T-cell (primary cell): ENCODE measurements around the gene SLC1A4. TPM values are rescaled to one million over a fixed set of nuclear protein-coding genes. Genes with fewer than 3 reads are reported as not detected.

Experiments
- ATAC-seq, 4 experiments: fragments of 200-7000 bp in 3 of 4; fragments of 150-1000 bp in 1 of 4; cut with Tn5 transposase; replicated peaks in 1 of 4; 1 replicate in 3 of 4; 2 replicates in 1 of 4; pipeline ENCODE4 v1.10.0; 2021; ENCODE audit warnings: moderate library complexity in 3 of 4, mild to moderate bottlenecking in 2 of 4, moderate number of reproducible peaks in 1 of 4
- CTCF ChIA-PET, 2 donors: fragments of 300-600 bp; sonication (Branson Sonifier 250); formaldehyde crosslinking; loops; one replicate each; lab custom pipeline; 2022; ENCODE audit warnings: antibody characterized with exemption in 2 of 2; lab: Charles Lee
- POLR2A ChIA-PET, 2 donors: fragments of 300-600 bp; sonication (Branson Sonifier 250); formaldehyde crosslinking; loops; one replicate each; lab custom pipeline; 2022; ENCODE audit warnings: antibody characterized with exemption in 2 of 2; lab: Charles Lee
- DNase-seq, 35 experiments: peaks; one replicate each; pipeline versions ENCODE4 v3.0.0 to v3.0.0-alpha.2; 2013 to 2023
- H3K27ac ChIP-seq: one replicate; pipeline ENCODE4 v1.5.1; 2013; ENCODE audit warnings: low read length
- H3K27me3 ChIP-seq, 2 experiments: replicated peaks in 1 of 2; 1 replicate in 1 of 2; 2 replicates in 1 of 2; pipeline versions ENCODE4 v1.6.1 to v1.7.0; 2013; ENCODE audit warnings: low read length in 1 of 2, mixed read lengths in 1 of 2; ENCODE audit not compliant: control insufficient read depth in 2 of 2, insufficient read depth in 2 of 2; ENCODE audit errors: extremely low read depth in 1 of 2
- H3K36me3 ChIP-seq, 2 donors: 1 replicate in 1 of 2; 2 replicates in 1 of 2; pipeline versions ENCODE4 v1.6.1 to v1.7.0; 2013; ENCODE audit warnings: low read length in 1 of 2; ENCODE audit not compliant: control insufficient read depth in 2 of 2, insufficient read depth in 1 of 2; ENCODE audit errors: extremely low read depth in 1 of 2
- H3K4me1 ChIP-seq, 2 experiments: 1 replicate in 1 of 2; 2 replicates in 1 of 2; pipeline versions ENCODE4 v1.6.1 to v1.7.0; 2013; ENCODE audit warnings: low read length in 2 of 2, mixed read lengths in 1 of 2; ENCODE audit not compliant: insufficient read depth in 2 of 2, control insufficient read depth in 1 of 2; ENCODE audit errors: extremely low read depth in 1 of 2
- H3K4me3 ChIP-seq, 2 donors: 1 replicate in 1 of 2; 2 replicates in 1 of 2; pipeline versions ENCODE4 v1.5.1 to v1.7.0; 2013; ENCODE audit warnings: mild to moderate bottlenecking in 2 of 2, low read length in 1 of 2, moderate library complexity in 1 of 2; ENCODE audit not compliant: control insufficient read depth in 1 of 2; ENCODE audit errors: extremely low read depth in 1 of 2
- H3K9me3 ChIP-seq: 2 replicates; pipeline ENCODE4 v1.7.0; 2013
- H3K27ac Mint-ChIP-seq, 2 donors: one replicate each; pipeline ENCODE4 v1.8.0; 2020 to 2021; ENCODE audit warnings: mild to moderate bottlenecking in 2 of 2, mixed read lengths in 2 of 2
- H3K27me3 Mint-ChIP-seq, 2 donors: one replicate each; pipeline ENCODE4 v1.8.0; 2021 to 2022; ENCODE audit warnings: mixed read lengths in 2 of 2
- H3K36me3 Mint-ChIP-seq: one replicate; pipeline ENCODE4 v1.8.0; 2021; ENCODE audit warnings: mixed read lengths
- H3K4me1 Mint-ChIP-seq, 3 donors: one replicate each; pipeline ENCODE4 v1.8.0; 2020 to 2022; ENCODE audit warnings: mixed read lengths in 3 of 3, mild to moderate bottlenecking in 1 of 3
- H3K4me3 Mint-ChIP-seq, 3 donors: one replicate each; pipeline ENCODE4 v1.8.0; 2020 to 2022; ENCODE audit warnings: mild to moderate bottlenecking in 3 of 3, mixed read lengths in 3 of 3, moderate library complexity in 3 of 3
- H3K9me3 Mint-ChIP-seq, 3 donors: one replicate each; pipeline ENCODE4 v1.8.0; 2020 to 2022; ENCODE audit warnings: mixed read lengths in 3 of 3
- WGBS: methylation state at CpG from one replicate; pipeline ENCODE4 v1.1.5; 2013; ENCODE audit warnings: missing lambda C conversion rate; ENCODE audit not compliant: insufficient coverage; 5-methylcytosine and 5-hydroxymethylcytosine counted together
- total RNA-seq, 35 experiments: library from RNA in 6 of 35; stranded (reverse) in 6 of 35; fragments of 120-200 nt in 1 of 35; gene quantifications; one replicate each; pipeline versions ENCODE4 v1.2.1 to v1.2.4 and lab custom pipeline; 2013 to 2026

SLC1A4 gene
- total RNA-seq, 5 donors from 2014 or later (not counting 1 experiment from before 2014, with no cell fraction given): 1.9 to 13.8 (median 9.8) TPM

GRCh38 chr2:65064728-65065552 is 75.7 kb downstream of the SLC1A4 start:
- POLR2A ChIA-PET: interaction anchor here (0.5 to 0.8 kb wide), 6 partner anchors 10 to 456 kb away, joined by 3 to 7 read pairs (median 3); no protein-coding TSS in a partner anchor
- 49% methylated on average over 5 of the region's 14 CpGs for WGBS
- Histone ChIP-seq H3K27ac (no peak overlapping the region), H3K4me3 (no peak overlapping the region), H3K36me3 (peaks cover 0 to 8% of the 10 kb centered on the region in 2 donors), H3K27me3 (no peaks in the 10 kb centered on the region), H3K4me1 (peaks cover 0 to 37% of the 10 kb centered on the region in 2 experiments), H3K9me3 (no peaks in the 10 kb centered on the region)
- Mint-ChIP-seq H3K4me3 (peak overlapping the region in 1 of 3 donors; percentile 49), H3K9me3 (no peaks in the 10 kb centered on the region), H3K27ac (peak overlapping the region in 1 of 2 donors; percentile 71), H3K4me1 (peaks cover 47 to 68% (median 67%) of the 10 kb centered on the region in 3 donors), H3K27me3 (no peaks in the 10 kb centered on the region), H3K36me3 (no peaks in the 10 kb centered on the region)
- DNase-seq: peak in 30 of 35 experiments; percentile 10 to 81 (median 34)
- CTCF ChIA-PET: interaction anchor here (0.5 to 3.0 kb wide), 36 partner anchors 9 to 489 kb away, joined by 3 to 27 read pairs (median 3); partner anchors contain the start of genes CEP68 (in 2 of the 2), RAB1A (in 2 of the 2) and ACTR2 (in 1 of the 2)
- ATAC-seq: peak; percentile 69 to 85 (median 72)

GRCh38 chr2:65067806-65068553 is 78.8 kb downstream of the SLC1A4 start:
- ChIA-PET CTCF (interaction anchor here (0.6 to 1.1 kb wide), 5 partner anchors 18 to 105 kb away, joined by 3 to 5 read pairs (median 3); no protein-coding TSS in a partner anchor), POLR2A (interaction anchor here in 1 of 2 donors (0.5 to 1.0 kb wide), 2 partner anchors 16 to 61 kb away, joined by 5 to 6 read pairs; no protein-coding TSS in a partner anchor)
- no peak overlapping the region for H3K4me3 ChIP-seq
- Mint-ChIP-seq H3K27ac (peak overlapping the region; percentile 82 to 85), H3K27me3 (no peaks in the 10 kb centered on the region), H3K36me3 (peaks cover 15% of the 10 kb centered on the region), H3K4me3 (peak overlapping the region in 1 of 3 donors; percentile 48), H3K4me1 (peaks cover 38 to 53% (median 51%) of the 10 kb centered on the region in 3 donors), H3K9me3 (no peaks in the 10 kb centered on the region)
- WGBS: 62% methylated on average over 13 of the region's 14 CpGs
- H3K27me3 ChIP-seq: no peaks in the 10 kb centered on the region
- peaks cover 0 to 32% of the 10 kb centered on the region in 2 experiments for H3K4me1 ChIP-seq
- DNase-seq: peak in 4 of 35 experiments; percentile 13 to 22 (median 19)
- H3K9me3 ChIP-seq: no peaks in the 10 kb centered on the region
- ATAC-seq: peak in 3 of 4 experiments; percentile 38 to 50 (median 44)
- peak overlapping the region; percentile 36 for H3K27ac ChIP-seq
- H3K36me3 ChIP-seq: peaks cover 0 to 37% of the 10 kb centered on the region in 2 donors

GRCh38 chr2:65069439-65069824 is 80.2 kb downstream of the SLC1A4 start:
- no peaks in the 10 kb centered on the region for H3K27me3 ChIP-seq
- Mint-ChIP-seq H3K27me3 (no peaks in the 10 kb centered on the region), H3K4me1 (peaks cover 29 to 41% (median 40%) of the 10 kb centered on the region in 3 donors), H3K27ac (peak overlapping the region; percentile 63 to 68), H3K4me3 (no peak overlapping the region), H3K9me3 (no peaks in the 10 kb centered on the region), H3K36me3 (peaks cover 20% of the 10 kb centered on the region)
- ATAC-seq (no peak), DNase-seq (no peak)
- no peak overlapping the region for H3K27ac ChIP-seq
- peaks cover 0 to 51% of the 10 kb centered on the region in 2 donors for H3K36me3 ChIP-seq
- peaks cover 0 to 29% of the 10 kb centered on the region in 2 experiments for H3K4me1 ChIP-seq
- CTCF ChIA-PET: no interaction called here
- POLR2A ChIA-PET: interaction anchor here in 1 of 2 donors (0.6 kb wide), 1 partner anchor 33 kb away, joined by 7 read pairs; no protein-coding TSS in a partner anchor
- H3K9me3 ChIP-seq: no peaks in the 10 kb centered on the region
- 96% methylated on average over 3 of the region's 6 CpGs for WGBS
- H3K4me3 ChIP-seq: no peak overlapping the region

- peak overlapping the region; percentile 79 to 80 for H3K27ac Mint-ChIP-seq
- no peaks in the 10 kb centered on the region for H3K27me3 Mint-ChIP-seq
- H3K36me3 ChIP-seq: peaks cover 0 to 59% of the 10 kb centered on the region in 2 donors
- 72% methylated on average over 5 of the region's 8 CpGs for WGBS
- H3K4me3 Mint-ChIP-seq: no peak overlapping the region
- no peak overlapping the region for H3K27ac ChIP-seq
- no peaks in the 10 kb centered on the region for H3K27me3 ChIP-seq
- ChIA-PET POLR2A (no interaction called here), CTCF (interaction anchor here (0.5 to 1.1 kb wide), 2 partner anchors 13 to 476 kb away, joined by 3 read pairs; no protein-coding TSS in a partner anchor)
- no peak for ATAC-seq
- no peaks in the 10 kb centered on the region for H3K9me3 ChIP-seq
- no peaks in the 10 kb centered on the region for H3K9me3 Mint-ChIP-seq
- H3K4me1 ChIP-seq: peaks cover 0 to 23% of the 10 kb centered on the region in 2 experiments
- no peak overlapping the region for H3K4me3 ChIP-seq
- H3K36me3 Mint-ChIP-seq: peaks cover 20% of the 10 kb centered on the region
- no peak for DNase-seq
- peaks cover 21 to 34% (median 33%) of the 10 kb centered on the region in 3 donors for H3K4me1 Mint-ChIP-seq
Observed at GRCh38 chr2:65070172-65070830, 81.1 kb downstream of the SLC1A4 start.

- Histone ChIP-seq H3K4me1 (peaks cover 0 to 22% of the 10 kb centered on the region in 2 experiments), H3K4me3 (no peak overlapping the region), H3K36me3 (peaks cover 0 to 63% of the 10 kb centered on the region in 2 donors), H3K27me3 (no peaks in the 10 kb centered on the region), H3K9me3 (no peaks in the 10 kb centered on the region), H3K27ac (no peak overlapping the region)
- H3K4me3 Mint-ChIP-seq: no peak overlapping the region
- DNase-seq: no peak
- 90% methylated on average over 6 of the region's 6 CpGs for WGBS
- no peaks in the 10 kb centered on the region for H3K9me3 Mint-ChIP-seq
- no peak for ATAC-seq
- H3K27ac Mint-ChIP-seq: peak overlapping the region; percentile 79 to 80
- ChIA-PET CTCF (interaction anchor here in 1 of 2 donors (1.1 to 1.3 kb wide), 2 partner anchors 13 to 16 kb away, joined by 3 read pairs; no protein-coding TSS in a partner anchor), POLR2A (no interaction called here)
- H3K27me3 Mint-ChIP-seq: no peaks in the 10 kb centered on the region
- peaks cover 23% of the 10 kb centered on the region for H3K36me3 Mint-ChIP-seq
- H3K4me1 Mint-ChIP-seq: peaks cover 21 to 29% (median 28%) of the 10 kb centered on the region in 3 donors
Observed at GRCh38 chr2:65070856-65071255, 81.7 kb downstream of the SLC1A4 start.
